Forelimb muscle (tissue), 1 donor: Measurements from ENCODE around the gene E2F2. TPM values are rescaled to one million over a fixed set of nuclear protein-coding genes. Genes with fewer than 3 reads are reported as not detected.

Experiments used
- DNase-seq: peaks from one replicate; pipeline ENCODE4 v3.0.0-alpha.2; 2013; ENCODE audit warnings: low read depth
- polyA plus RNA-seq: library from polyadenylated mRNA; unstranded; fragments of 120-200 nt; gene quantifications from one replicate; pipeline ENCODE4 v1.2.1, GENCODE V29; 2013; ENCODE audit not compliant: insufficient read length

The E2F2 gene
- polyA plus RNA-seq, 1 donor = 3.4 TPM

GRCh38 chr1:23562137-23562876 lies 31.3 kb upstream of the E2F2 start:
- peak; percentile 90 for DNase-seq

GRCh38 chr1:23561813-23562100 lies 30.7 kb upstream of the E2F2 start:
- DNase-seq = no peak

- DNase-seq = no peak
Measured at GRCh38 chr1:23561076-23561812, 30.2 kb upstream of the E2F2 start.

- no peak for DNase-seq
Measured at GRCh38 chr1:23559985-23560741, 29.1 kb upstream of the E2F2 start.

GRCh38 chr1:23559136-23559984 lies 28.3 kb upstream of the E2F2 start, which contains the start of gene ID3:
Gene ID3 (minus strand): TSS chr1:23559501. CDS start chr1:23559426, 75 bp downstream.
- peak; percentile 92 for DNase-seq

GRCh38 chr1:23558872-23559135 lies 27.8 kb upstream of the E2F2 start:
- DNase-seq = no peak

GRCh38 chr1:23558140-23558871 lies 27.3 kb upstream of the E2F2 start:
- no peak for DNase-seq

- DNase-seq = no peak
Measured at GRCh38 chr1:23557471-23558124, 26.6 kb upstream of the E2F2 start.

GRCh38 chr1:23556635-23557470 lies 25.8 kb upstream of the E2F2 start:
- no peak for DNase-seq

- DNase-seq = no peak
Measured at GRCh38 chr1:23555986-23556634, 25.1 kb upstream of the E2F2 start.

GRCh38 chr1:23555270-23555985 lies 24.4 kb upstream of the E2F2 start:
- DNase-seq = no peak

GRCh38 chr1:23554481-23555269 lies 23.6 kb upstream of the E2F2 start:
- DNase-seq = peak; percentile 49

GRCh38 chr1:23554127-23554480 lies 23.1 kb upstream of the E2F2 start:
- DNase-seq = no peak

- DNase-seq = no peak
Measured at GRCh38 chr1:23553231-23554126, 22.4 kb upstream of the E2F2 start.

- DNase-seq = no peak
Measured at GRCh38 chr1:23551849-23552248, 20.8 kb upstream of the E2F2 start.

- DNase-seq = no peak
Measured at GRCh38 chr1:23548704-23549143, 17.7 kb upstream of the E2F2 start.
